ENCODE data around the gene AKAP13. TPM values are rescaled to one million over a fixed set of nuclear protein-coding genes. Genes with fewer than 3 reads are reported as not detected.

Gene AKAP13
- total RNA-seq, 1 experiment from 2014 or later: 47.3 TPM

DNA sequence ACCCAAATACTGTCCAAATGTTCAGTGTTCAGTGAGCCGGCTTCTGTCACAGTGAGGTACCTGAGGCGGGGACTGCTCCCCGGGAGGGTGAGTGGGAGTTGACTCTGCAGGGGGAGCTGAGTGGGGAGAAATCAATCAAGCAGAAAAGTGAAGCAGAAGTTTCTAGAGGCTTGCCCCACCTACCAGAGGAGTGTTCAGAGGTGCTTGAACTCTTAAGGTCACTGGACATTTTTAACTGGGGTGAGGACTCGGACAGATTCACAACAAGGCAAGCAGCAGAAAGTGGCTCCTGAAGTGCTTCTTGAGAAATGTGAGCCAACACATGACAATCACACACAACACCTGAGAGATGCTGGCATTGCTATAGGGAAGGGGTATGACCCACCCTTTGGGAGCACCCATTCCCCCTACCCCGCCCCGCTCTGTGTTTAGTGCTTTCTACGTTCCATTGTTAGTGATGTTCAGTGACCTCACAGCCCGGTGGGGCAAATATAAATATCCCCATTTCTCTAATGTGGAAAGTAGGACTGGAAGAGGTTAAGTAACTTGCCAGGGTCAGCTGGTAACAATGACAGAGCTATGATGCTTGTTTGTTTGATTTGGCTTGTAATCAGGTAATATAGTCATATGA is 48.6 kb upstream of the AKAP13 start:
- Histone ChIP-seq H3K4me2 (ENCODE audit: insufficient read depth, insufficient read length, low read length) (no peak overlapping the region), H4K8ac (replicated peaks; ENCODE audit: insufficient read length, low read depth, low read length) (no peak overlapping the region), H3K23ac (ENCODE audit: insufficient read length, low read depth, low read length) (no peak overlapping the region), H4K20me1 (ENCODE audit: control insufficient read depth, insufficient read depth, insufficient read length) (no peaks in the 10 kb centered on the region), H3K27me3 (ENCODE audit: insufficient read depth, low read length) (no peaks in the 10 kb centered on the region), H2BK15ac (ENCODE audit: low read depth, low read length) (no peak overlapping the region), H3T11ph (ENCODE audit: low read length) (no peak overlapping the region), H2AK5ac (ENCODE audit: insufficient read length, low read length) (no peak overlapping the region), H2BK120ac (ENCODE audit: low read depth, low read length, poor library complexity, severe bottlenecking) (no peak overlapping the region), H3K79me1 (ENCODE audit: insufficient read depth, low read depth, low read length, poor library complexity, severe bottlenecking) (no peaks in the 10 kb centered on the region), H3K27ac (ENCODE audit: insufficient read length, low read depth, low read length) (no peak overlapping the region), H4K5ac (ENCODE audit: insufficient read length, low read depth, low read length) (no peak overlapping the region), H3K18ac (ENCODE audit: insufficient read length, low read depth, low read length) (no peak overlapping the region), H4K91ac (ENCODE audit: insufficient read length, low read depth, low read length) (no peak overlapping the region), H3K23me2 (ENCODE audit: insufficient read length, low read depth, low read length, poor library complexity, severe bottlenecking) (no peaks in the 10 kb centered on the region), H3K79me2 (ENCODE audit: insufficient read depth, low read length) (no peaks in the 10 kb centered on the region), H3K4ac (ENCODE audit: low read depth, low read length) (no peak overlapping the region), H3K9ac (ENCODE audit: extremely low read depth, insufficient read length, low read length) (no peak overlapping the region), H3K14ac (ENCODE audit: insufficient read depth, low read length) (no peak overlapping the region), H2BK20ac (ENCODE audit: low read depth, low read length, poor library complexity, severe bottlenecking) (no peak overlapping the region), H3K56ac (ENCODE audit: insufficient read length, low read depth, low read length) (no peak overlapping the region), H3K9me3 (ENCODE audit: control insufficient read depth, low read depth, low read length) (no peaks in the 10 kb centered on the region), H2BK12ac (ENCODE audit: insufficient read length, low read depth, low read length) (no peak overlapping the region), H2AFZ (ENCODE audit: low read length) (no peak overlapping the region), H2BK5ac (ENCODE audit: insufficient read length, low read length) (no peak overlapping the region), H3K4me1 (ENCODE audit: insufficient read depth, low read length) (no peaks in the 10 kb centered on the region)
- peak overlapping the region in 1 of 3 experiments; percentile 7; a peak in 1 of 7 replicates for H3K27ac Mint-ChIP-seq
- peaks cover 23% of the 10 kb centered on the region for H3K27me3 Mint-ChIP-seq (ENCODE audit: low read depth)
- H3K36me3 Mint-ChIP-seq (ENCODE audit: insufficient read depth in 1 of 3, low read depth in 3 of 3): no peaks in the 10 kb centered on the region
- TF ChIP-seq, protein P1, sequence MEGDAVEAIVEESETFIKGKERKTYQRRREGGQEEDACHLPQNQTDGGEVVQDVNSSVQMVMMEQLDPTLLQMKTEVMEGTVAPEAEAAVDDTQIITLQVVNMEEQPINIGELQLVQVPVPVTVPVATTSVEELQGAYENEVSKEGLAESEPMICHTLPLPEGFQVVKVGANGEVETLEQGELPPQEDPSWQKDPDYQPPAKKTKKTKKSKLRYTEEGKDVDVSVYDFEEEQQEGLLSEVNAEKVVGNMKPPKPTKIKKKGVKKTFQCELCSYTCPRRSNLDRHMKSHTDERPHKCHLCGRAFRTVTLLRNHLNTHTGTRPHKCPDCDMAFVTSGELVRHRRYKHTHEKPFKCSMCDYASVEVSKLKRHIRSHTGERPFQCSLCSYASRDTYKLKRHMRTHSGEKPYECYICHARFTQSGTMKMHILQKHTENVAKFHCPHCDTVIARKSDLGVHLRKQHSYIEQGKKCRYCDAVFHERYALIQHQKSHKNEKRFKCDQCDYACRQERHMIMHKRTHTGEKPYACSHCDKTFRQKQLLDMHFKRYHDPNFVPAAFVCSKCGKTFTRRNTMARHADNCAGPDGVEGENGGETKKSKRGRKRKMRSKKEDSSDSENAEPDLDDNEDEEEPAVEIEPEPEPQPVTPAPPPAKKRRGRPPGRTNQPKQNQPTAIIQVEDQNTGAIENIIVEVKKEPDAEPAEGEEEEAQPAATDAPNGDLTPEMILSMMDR (conservative IDR thresholded peaks at IDR 0.05): no peak
- no CpG with 5 or more reads among the region's 8 CpGs for WGBS (ENCODE audit: extremely low coverage, insufficient read length, low lambda C conversion rate)
- DNase-seq: no peak
- no peak overlapping the region for H3K4me3 Mint-ChIP-seq
- H3K4me1 Mint-ChIP-seq: peaks cover 22% of the 10 kb centered on the region in 2 experiments
- H3K9me3 Mint-ChIP-seq: no peaks in the 10 kb centered on the region; a peak in 1 of 5 replicates
